Fibroblast of mammary gland (primary cell): ENCODE measurements around the gene CEBPG.

Experiments
- DNase-seq: peaks from one replicate; pipeline ENCODE4 v3.0.0-alpha.2; 2010; ENCODE audit warnings: low read depth
- H3K4me3 ChIP-seq: 2 replicates; pipeline ENCODE4 v1.5.1; 2011; ENCODE audit warnings: low read depth, mild to moderate bottlenecking, low read length, moderate library complexity; ENCODE audit not compliant: control insufficient read depth
- CTCF ChIP-seq: conservative IDR thresholded peaks from 2 replicates; pipeline ENCODE4 v1.5.1; 2011; ENCODE audit warnings: low read depth, low read length, inconsistent platforms; ENCODE audit not compliant: control insufficient read depth, insufficient read depth

CEBPG gene

GRCh38 chr19:33404506-33405253, 31.2 kb downstream of the CEBPG start:
- TF ChIP-seq CTCF: no peak
- no peak overlapping the region for H3K4me3 ChIP-seq
- peak; percentile 22 for DNase-seq

DNA sequence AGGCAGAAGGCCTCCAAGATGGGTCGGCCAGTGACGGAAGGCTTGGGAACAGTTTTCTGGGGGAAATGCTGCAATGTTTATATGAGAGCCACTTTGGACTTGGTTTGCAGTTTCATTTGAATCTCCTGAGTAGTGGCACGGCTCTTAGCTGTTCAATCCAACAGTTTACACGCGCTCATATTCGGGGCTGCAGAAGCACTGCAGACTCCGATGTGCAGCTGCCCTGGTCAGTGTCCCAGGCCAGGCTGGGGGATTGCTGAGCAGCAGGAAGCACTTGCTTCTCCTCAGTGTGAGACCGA, 31.7 kb downstream of the CEBPG start:
- no peak for DNase-seq
- H3K4me3 ChIP-seq: no peak overlapping the region
- TF ChIP-seq CTCF: no peak

- DNase-seq: no peak
- no peak for TF ChIP-seq CTCF
- H3K4me3 ChIP-seq: no peak overlapping the region
These were observed 32.3 kb downstream of the CEBPG start for GRCh38 chr19:33405553-33406461.

GRCh38 chr19:33406521-33407139, 33.1 kb downstream of the CEBPG start:
- H3K4me3 ChIP-seq: no peak overlapping the region
- DNase-seq: peak; percentile 56
- TF ChIP-seq CTCF: peak; percentile 85

DNA sequence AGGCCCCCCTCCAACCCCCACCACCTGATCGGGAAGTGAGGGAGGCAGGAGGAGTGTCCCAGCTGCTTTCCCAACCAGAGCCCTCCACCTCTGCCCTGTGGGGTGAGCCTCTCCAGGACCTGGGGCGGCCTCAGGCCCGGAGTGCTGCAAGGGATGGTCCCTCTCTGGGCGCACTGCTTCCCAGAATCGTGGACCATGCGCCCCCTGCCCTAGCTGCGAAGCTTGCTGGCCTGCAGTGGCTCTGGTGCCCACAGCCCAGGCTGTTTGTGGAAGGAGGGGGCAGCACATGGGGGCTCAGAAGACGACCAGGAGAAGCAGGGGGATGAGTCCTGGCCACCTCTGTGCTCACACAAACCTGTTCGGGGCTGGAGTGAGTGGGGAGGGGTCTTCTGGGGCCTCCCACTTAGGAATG, 33.6 kb downstream of the CEBPG start:
- no peak for DNase-seq
- no peak overlapping the region for H3K4me3 ChIP-seq
- TF ChIP-seq CTCF: no peak

DNA sequence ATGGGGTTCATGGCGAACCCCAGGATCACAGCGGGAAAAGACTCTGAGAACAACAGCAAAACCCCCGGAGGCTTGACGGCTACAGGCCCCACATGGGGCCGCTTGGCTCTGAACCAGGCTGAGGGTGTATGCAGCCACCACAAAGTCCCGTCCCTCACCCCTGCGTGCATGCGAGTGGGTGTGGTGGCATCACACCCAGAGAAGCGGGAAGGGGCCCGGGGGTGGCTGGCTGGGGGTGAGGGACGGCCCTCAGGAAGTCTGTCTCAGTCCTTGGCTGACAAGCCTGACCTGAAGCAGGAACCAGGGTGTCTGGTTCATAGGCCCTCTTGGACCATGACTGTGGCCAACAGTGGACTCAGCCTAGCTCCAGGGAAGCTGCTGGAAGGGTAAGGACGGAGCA, 34.2 kb downstream of the CEBPG start:
- no peak for DNase-seq
- H3K4me3 ChIP-seq: no peak overlapping the region
- TF ChIP-seq CTCF: no peak
